ENCODE measurements around the gene MACIR.

GRCh38 chr5:103237778-103238177, 20.8 kb upstream of the MACIR start:
- TF ChIP-seq, protein P1, sequence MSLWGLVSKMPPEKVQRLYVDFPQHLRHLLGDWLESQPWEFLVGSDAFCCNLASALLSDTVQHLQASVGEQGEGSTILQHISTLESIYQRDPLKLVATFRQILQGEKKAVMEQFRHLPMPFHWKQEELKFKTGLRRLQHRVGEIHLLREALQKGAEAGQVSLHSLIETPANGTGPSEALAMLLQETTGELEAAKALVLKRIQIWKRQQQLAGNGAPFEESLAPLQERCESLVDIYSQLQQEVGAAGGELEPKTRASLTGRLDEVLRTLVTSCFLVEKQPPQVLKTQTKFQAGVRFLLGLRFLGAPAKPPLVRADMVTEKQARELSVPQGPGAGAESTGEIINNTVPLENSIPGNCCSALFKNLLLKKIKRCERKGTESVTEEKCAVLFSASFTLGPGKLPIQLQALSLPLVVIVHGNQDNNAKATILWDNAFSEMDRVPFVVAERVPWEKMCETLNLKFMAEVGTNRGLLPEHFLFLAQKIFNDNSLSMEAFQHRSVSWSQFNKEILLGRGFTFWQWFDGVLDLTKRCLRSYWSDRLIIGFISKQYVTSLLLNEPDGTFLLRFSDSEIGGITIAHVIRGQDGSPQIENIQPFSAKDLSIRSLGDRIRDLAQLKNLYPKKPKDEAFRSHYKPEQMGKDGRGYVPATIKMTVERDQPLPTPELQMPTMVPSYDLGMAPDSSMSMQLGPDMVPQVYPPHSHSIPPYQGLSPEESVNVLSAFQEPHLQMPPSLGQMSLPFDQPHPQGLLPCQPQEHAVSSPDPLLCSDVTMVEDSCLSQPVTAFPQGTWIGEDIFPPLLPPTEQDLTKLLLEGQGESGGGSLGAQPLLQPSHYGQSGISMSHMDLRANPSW (CRISPR knock-in tag; conservative IDR thresholded peaks at IDR 0.05; ENCODE audit: low read depth) = no peak
- TF ChIP-seq MAX (CRISPR knock-in tag; IDR thresholded peaks at IDR 0.05) (no peak), E2F4 (CRISPR knock-in tag; IDR thresholded peaks at IDR 0.05; ENCODE audit: borderline replicate concordance, low read depth) (no peak), ATF6 (CRISPR knock-in tag; IDR thresholded peaks at IDR 0.05) (no peak)
- TF ChIP-seq, protein P2, sequence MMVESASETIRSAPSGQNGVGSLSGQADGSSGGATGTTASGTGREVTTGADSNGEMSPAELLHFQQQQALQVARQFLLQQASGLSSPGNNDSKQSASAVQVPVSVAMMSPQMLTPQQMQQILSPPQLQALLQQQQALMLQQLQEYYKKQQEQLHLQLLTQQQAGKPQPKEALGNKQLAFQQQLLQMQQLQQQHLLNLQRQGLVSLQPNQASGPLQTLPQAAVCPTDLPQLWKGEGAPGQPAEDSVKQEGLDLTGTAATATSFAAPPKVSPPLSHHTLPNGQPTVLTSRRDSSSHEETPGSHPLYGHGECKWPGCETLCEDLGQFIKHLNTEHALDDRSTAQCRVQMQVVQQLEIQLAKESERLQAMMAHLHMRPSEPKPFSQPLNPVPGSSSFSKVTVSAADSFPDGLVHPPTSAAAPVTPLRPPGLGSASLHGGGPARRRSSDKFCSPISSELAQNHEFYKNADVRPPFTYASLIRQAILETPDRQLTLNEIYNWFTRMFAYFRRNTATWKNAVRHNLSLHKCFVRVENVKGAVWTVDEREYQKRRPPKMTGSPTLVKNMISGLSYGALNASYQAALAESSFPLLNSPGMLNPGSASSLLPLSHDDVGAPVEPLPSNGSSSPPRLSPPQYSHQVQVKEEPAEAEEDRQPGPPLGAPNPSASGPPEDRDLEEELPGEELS (CRISPR knock-in tag; IDR thresholded peaks at IDR 0.05) = no peak
- TF ChIP-seq, protein P3, sequence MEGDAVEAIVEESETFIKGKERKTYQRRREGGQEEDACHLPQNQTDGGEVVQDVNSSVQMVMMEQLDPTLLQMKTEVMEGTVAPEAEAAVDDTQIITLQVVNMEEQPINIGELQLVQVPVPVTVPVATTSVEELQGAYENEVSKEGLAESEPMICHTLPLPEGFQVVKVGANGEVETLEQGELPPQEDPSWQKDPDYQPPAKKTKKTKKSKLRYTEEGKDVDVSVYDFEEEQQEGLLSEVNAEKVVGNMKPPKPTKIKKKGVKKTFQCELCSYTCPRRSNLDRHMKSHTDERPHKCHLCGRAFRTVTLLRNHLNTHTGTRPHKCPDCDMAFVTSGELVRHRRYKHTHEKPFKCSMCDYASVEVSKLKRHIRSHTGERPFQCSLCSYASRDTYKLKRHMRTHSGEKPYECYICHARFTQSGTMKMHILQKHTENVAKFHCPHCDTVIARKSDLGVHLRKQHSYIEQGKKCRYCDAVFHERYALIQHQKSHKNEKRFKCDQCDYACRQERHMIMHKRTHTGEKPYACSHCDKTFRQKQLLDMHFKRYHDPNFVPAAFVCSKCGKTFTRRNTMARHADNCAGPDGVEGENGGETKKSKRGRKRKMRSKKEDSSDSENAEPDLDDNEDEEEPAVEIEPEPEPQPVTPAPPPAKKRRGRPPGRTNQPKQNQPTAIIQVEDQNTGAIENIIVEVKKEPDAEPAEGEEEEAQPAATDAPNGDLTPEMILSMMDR (IDR thresholded peaks at IDR 0.05) = no peak
